ENCODE measurements around the gene SIL1. TPM values are rescaled to one million over a fixed set of nuclear protein-coding genes. Genes with fewer than 3 reads are reported as not detected.
"Not testable (repeated sequence)": the region's sequence is repeated elsewhere in the genome, so short reads cannot be mapped to it uniquely, and the experiment has no call there.

SIL1 gene
- polyA plus RNA-seq, 3 donors: 25.4 to 35.1 (median 27.9) TPM

- peaks cover 50 to 90% of the 10 kb centered on the region in 2 donors for H3K36me3 ChIP-seq (replicated peaks in 1 of 2; ENCODE audit: control insufficient read depth in 1 of 2, insufficient read depth in 2 of 2, low read length in 2 of 2)
- no peaks in the 10 kb centered on the region for H3K79me2 ChIP-seq (ENCODE audit: insufficient read depth, low read length)
- Mint-ChIP-seq H3K36me3 (peaks cover 70 to 75% of the 10 kb centered on the region in 2 donors), H3K27ac (no peak overlapping the region), H3K27me3 (ENCODE audit: low read depth in 3 of 3) (peaks cover 0 to 2% (median 0%) of the 10 kb centered on the region in 3 donors), H3K9me3 (peaks cover 0 to 1% (median 0%) of the 10 kb centered on the region in 7 donors), H3K4me1 (no peaks in the 10 kb centered on the region), H3K4me3 (no peak overlapping the region)
- no peaks in the 10 kb centered on the region for H3K9me3 ChIP-seq (replicated peaks in 1 of 2; ENCODE audit: control insufficient read depth in 1 of 2, insufficient read depth in 1 of 2, low read length in 2 of 2)
- no peak overlapping the region for H3K4me2 ChIP-seq (replicated peaks; ENCODE audit: extremely low read depth, low read length, poor library complexity, severe bottlenecking)
- DNase-seq: no peak
- no peak overlapping the region for H2AFZ ChIP-seq (ENCODE audit: insufficient read depth, low read depth, low read length, poor library complexity, severe bottlenecking)
- H4K20me1 ChIP-seq (ENCODE audit: insufficient read depth, low read length): peaks cover 18% of the 10 kb centered on the region
- H3K27ac ChIP-seq (ENCODE audit: low read depth in 1 of 2, low read length in 2 of 2): no peak overlapping the region
- H3K4me3 ChIP-seq (replicated peaks in 1 of 3; ENCODE audit: low read depth in 2 of 3, low read length in 3 of 3): no peak overlapping the region
- no peaks in the 10 kb centered on the region for H3K27me3 ChIP-seq (ENCODE audit: control insufficient read depth in 2 of 2, insufficient read depth in 2 of 2, low read length in 2 of 2)
- intact Hi-C loops (cut with micrococcal nuclease): no loop called here
- TF ChIP-seq CTCF (IDR thresholded peaks at IDR 0.05): no peak
- H3K4me1 ChIP-seq (ENCODE audit: control insufficient read depth in 1 of 2, insufficient read depth in 2 of 2, low read length in 2 of 2): no peaks in the 10 kb centered on the region
- H3K9ac ChIP-seq (ENCODE audit: insufficient read depth, low read length, poor library complexity, severe bottlenecking): no peak overlapping the region
- WGBS (ENCODE audit: insufficient coverage): no CpG with 5 or more reads among the region's 2 CpGs
These were observed 275.7 kb downstream of the SIL1 start for GRCh38 chr5:138922494-138922893.

- H3K27ac Mint-ChIP-seq; H3K4me3 ChIP-seq (replicated peaks in 1 of 3; ENCODE audit: low read depth in 2 of 3, low read length in 3 of 3); H3K9me3 Mint-ChIP-seq; H3K79me2 ChIP-seq (ENCODE audit: insufficient read depth, low read length); H3K4me1 ChIP-seq (ENCODE audit: control insufficient read depth in 1 of 2, insufficient read depth in 2 of 2, low read length in 2 of 2); H3K9me3 ChIP-seq (replicated peaks in 1 of 2; ENCODE audit: control insufficient read depth in 1 of 2, insufficient read depth in 1 of 2, low read length in 2 of 2); H3K27ac ChIP-seq (ENCODE audit: low read depth in 1 of 2, low read length in 2 of 2); DNase-seq; H3K4me2 ChIP-seq (replicated peaks; ENCODE audit: extremely low read depth, low read length, poor library complexity, severe bottlenecking); H3K4me3 Mint-ChIP-seq; H2AFZ ChIP-seq (ENCODE audit: insufficient read depth, low read depth, low read length, poor library complexity, severe bottlenecking); H3K27me3 Mint-ChIP-seq (ENCODE audit: low read depth in 3 of 3); H3K27me3 ChIP-seq (ENCODE audit: control insufficient read depth in 2 of 2, insufficient read depth in 2 of 2, low read length in 2 of 2); H3K4me1 Mint-ChIP-seq; intact Hi-C loops (cut with micrococcal nuclease); H3K9ac ChIP-seq (ENCODE audit: insufficient read depth, low read length, poor library complexity, severe bottlenecking): not testable (repeated sequence)
- H3K36me3 ChIP-seq (replicated peaks in 1 of 2; ENCODE audit: control insufficient read depth in 1 of 2, insufficient read depth in 2 of 2, low read length in 2 of 2): peaks cover 40 to 83% of the 10 kb centered on the region in 2 donors
- WGBS (ENCODE audit: insufficient coverage): no CpG with 5 or more reads among the region's 2 CpGs
- peaks cover 18% of the 10 kb centered on the region for H4K20me1 ChIP-seq (ENCODE audit: insufficient read depth, low read length)
- H3K36me3 Mint-ChIP-seq: peaks cover 59 to 63% of the 10 kb centered on the region in 2 donors
These were observed 276.8 kb downstream of the SIL1 start for GRCh38 chr5:138921362-138921761.

Data from CD14-positive monocyte (primary cell).